CD14-positive monocyte (primary cell): ENCODE results near the gene CSF2. TPM values are rescaled to one million over a fixed set of nuclear protein-coding genes. Genes with fewer than 3 reads are reported as not detected.
"Not testable (repeated sequence)": the region's sequence is repeated elsewhere in the genome, so short reads cannot be mapped to it uniquely, and the experiment has no call there.

Experiments used
- DNase-seq, 3 donors: peaks; one replicate each; pipeline ENCODE4 v3.0.0-alpha.2; 2011 to 2022
- H2AFZ ChIP-seq: 2 replicates; pipeline ENCODE4 v1.6.0; 2012; ENCODE audit warnings: mild to moderate bottlenecking, low read depth, low read length, inconsistent platforms; ENCODE audit not compliant: insufficient read depth, poor library complexity, severe bottlenecking
- H3K27ac ChIP-seq, 2 donors: 1 replicate in 1 of 2; 2 replicates in 1 of 2; pipeline ENCODE4 v1.5.1; 2012 to 2013; ENCODE audit warnings: low read length in 2 of 2, control low read depth in 1 of 2, inconsistent platforms in 1 of 2, low read depth in 1 of 2, mild to moderate bottlenecking in 1 of 2
- H3K27me3 ChIP-seq, 2 donors: one replicate each; pipeline versions ENCODE4 v1.6.0 to v1.6.1; 2011 to 2013; ENCODE audit warnings: low read length in 2 of 2; ENCODE audit not compliant: control insufficient read depth in 2 of 2, insufficient read depth in 2 of 2
- H3K36me3 ChIP-seq, 2 donors: replicated peaks in 1 of 2; 1 replicate in 1 of 2; 2 replicates in 1 of 2; pipeline versions ENCODE4 v1.5.1 to v1.6.1; 2012 to 2013; ENCODE audit warnings: low read length in 2 of 2, control low read depth in 1 of 2, inconsistent platforms in 1 of 2, mild to moderate bottlenecking in 1 of 2; ENCODE audit not compliant: insufficient read depth in 2 of 2, control insufficient read depth in 1 of 2
- H3K4me1 ChIP-seq, 2 donors: 1 replicate in 1 of 2; 2 replicates in 1 of 2; pipeline versions ENCODE4 v1.5.1 to v1.6.1; 2012 to 2013; ENCODE audit warnings: low read length in 2 of 2, control low read depth in 1 of 2, inconsistent platforms in 1 of 2, mild to moderate bottlenecking in 1 of 2, moderate library complexity in 1 of 2; ENCODE audit not compliant: insufficient read depth in 2 of 2, control insufficient read depth in 1 of 2
- H3K4me2 ChIP-seq: replicated peaks from 2 replicates; pipeline ENCODE3; 2012; ENCODE audit warnings: low read length, moderate library complexity, mild to moderate bottlenecking; ENCODE audit not compliant: poor library complexity, severe bottlenecking; ENCODE audit errors: extremely low read depth
- H3K4me3 ChIP-seq, 3 experiments: fragments of 200-600 bp in 1 of 3; sonication (generic) in 1 of 3; replicated peaks in 1 of 3; 1 replicate in 2 of 3; 2 replicates in 1 of 3; pipeline ENCODE4 v1.5.1; 2011 to 2013; ENCODE audit warnings: low read length in 3 of 3, mild to moderate bottlenecking in 3 of 3, control low read depth in 2 of 3, low read depth in 2 of 3, inconsistent platforms in 1 of 3, moderate library complexity in 1 of 3
- H3K79me2 ChIP-seq: 2 replicates; pipeline ENCODE4 v1.6.0; 2012; ENCODE audit warnings: mild to moderate bottlenecking, control low read depth, inconsistent platforms, low read length, moderate library complexity; ENCODE audit not compliant: insufficient read depth
- H3K9ac ChIP-seq: 2 replicates; pipeline ENCODE4 v1.6.0; 2017; ENCODE audit warnings: low read length, mild to moderate bottlenecking; ENCODE audit not compliant: insufficient read depth, poor library complexity, severe bottlenecking
- H3K9me3 ChIP-seq, 2 donors: replicated peaks in 1 of 2; 1 replicate in 1 of 2; 2 replicates in 1 of 2; pipeline versions ENCODE4 v1.5.1 to v1.6.1; 2012 to 2013; ENCODE audit warnings: low read length in 2 of 2, control low read depth in 1 of 2; ENCODE audit not compliant: control insufficient read depth in 1 of 2, insufficient read depth in 1 of 2
- H4K20me1 ChIP-seq: 2 replicates; pipeline ENCODE4 v1.6.0; 2012; ENCODE audit warnings: mild to moderate bottlenecking, low read length, control low read depth, moderate library complexity; ENCODE audit not compliant: insufficient read depth
- H3K27ac Mint-ChIP-seq, 7 donors: one replicate each; pipeline ENCODE4 v1.8.0; 2020; ENCODE audit warnings: mild to moderate bottlenecking in 7 of 7, mixed read lengths in 7 of 7, moderate library complexity in 6 of 7, inconsistent platforms in 2 of 7
- H3K27me3 Mint-ChIP-seq, 3 donors: one replicate each; pipeline ENCODE4 v1.8.0; 2021 to 2022; ENCODE audit warnings: low read depth in 3 of 3, mild to moderate bottlenecking in 3 of 3, mixed read lengths in 3 of 3, moderate library complexity in 3 of 3, inconsistent platforms in 1 of 3
- H3K36me3 Mint-ChIP-seq, 2 donors: one replicate each; pipeline ENCODE4 v1.8.0; 2020; ENCODE audit warnings: mixed read lengths in 2 of 2, inconsistent platforms in 1 of 2, mild to moderate bottlenecking in 1 of 2
- H3K4me1 Mint-ChIP-seq: one replicate; pipeline ENCODE4 v1.8.0; 2020; ENCODE audit warnings: mild to moderate bottlenecking, mixed read lengths
- H3K4me3 Mint-ChIP-seq, 2 donors: one replicate each; pipeline ENCODE4 v1.8.0; 2020; ENCODE audit warnings: mild to moderate bottlenecking in 2 of 2, mixed read lengths in 2 of 2, moderate library complexity in 1 of 2
- H3K9me3 Mint-ChIP-seq, 7 donors: one replicate each; pipeline ENCODE4 v1.8.0; 2020 to 2022; ENCODE audit warnings: mixed read lengths in 7 of 7, mild to moderate bottlenecking in 6 of 7, moderate library complexity in 6 of 7, inconsistent platforms in 2 of 7
- WGBS: methylation state at CpG from one replicate; pipeline ENCODE4 v1.1.5; 2013; ENCODE audit warnings: missing lambda C conversion rate; ENCODE audit not compliant: insufficient coverage; 5-methylcytosine and 5-hydroxymethylcytosine counted together
- intact Hi-C, 2 donors: fragments of 100-400 bp; cut with micrococcal nuclease; formaldehyde crosslinking; loops; one replicate each; pipeline versions ENCODE4 v1.15.0 to v1.15.1; 2023
- polyA plus RNA-seq, 3 donors: library from polyadenylated mRNA; depleted of rRNA in 1 of 3; unstranded in 2 of 3; stranded (reverse) in 1 of 3; fragments of 300-500 nt in 2 of 3; fragments of >200 nt in 1 of 3; fragmentation: Illumina TruSeq in 2 of 3; gene quantifications; 1 replicate in 2 of 3; 2 replicates in 1 of 3; pipeline ENCODE4 v1.2.3, GENCODE V29; 2012 to 2021
- TF ChIP-seq, protein P1 (sequence below): fragments of 200-600 bp; IDR thresholded peaks from one replicate; pipeline ENCODE4 v1.8.0; 2022; ENCODE audit warnings: antibody characterized with exemption, mild to moderate bottlenecking

Gene CSF2
- polyA plus RNA-seq, 3 donors = not detected

DNA sequence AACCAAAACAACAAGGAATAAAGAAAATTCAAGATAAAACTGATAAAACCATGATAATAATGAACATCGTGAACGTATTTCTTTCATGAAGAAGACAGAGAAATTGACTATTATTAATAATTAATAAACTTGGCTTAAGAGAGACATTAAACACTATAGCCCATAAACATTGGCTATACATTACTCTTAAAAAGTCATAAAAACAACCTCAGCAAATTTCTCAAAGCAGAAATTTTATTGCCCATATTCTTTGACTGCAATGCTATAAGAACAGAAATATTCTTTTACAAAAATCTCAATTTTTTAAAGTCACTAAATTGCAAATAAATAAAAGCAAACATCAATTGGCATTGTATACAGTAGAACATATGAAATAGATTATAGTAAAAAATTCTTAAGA, 42.5 kb downstream of the CSF2 start:
- Mint-ChIP-seq H3K36me3 (peaks cover 0 to 3% of the 10 kb centered on the region in 2 donors), H3K27ac (no peak overlapping the region), H3K4me1 (peaks cover 36% of the 10 kb centered on the region), H3K27me3 (peaks cover 6 to 21% (median 9%) of the 10 kb centered on the region in 3 donors), H3K4me3 (no peak overlapping the region), H3K9me3 (peaks cover 2 to 9% (median 4%) of the 10 kb centered on the region in 7 donors)
- intact Hi-C loops = no loop called here
- DNase-seq = no peak
- H3K9ac ChIP-seq = no peak overlapping the region
- WGBS = no CpG with 5 or more reads among the region's 2 CpGs
- H3K79me2 ChIP-seq = no peaks in the 10 kb centered on the region
- H2AFZ ChIP-seq = no peak overlapping the region
- no peak overlapping the region for H3K27ac ChIP-seq
- no peak overlapping the region for H3K4me2 ChIP-seq
- TF ChIP-seq, protein P1, sequence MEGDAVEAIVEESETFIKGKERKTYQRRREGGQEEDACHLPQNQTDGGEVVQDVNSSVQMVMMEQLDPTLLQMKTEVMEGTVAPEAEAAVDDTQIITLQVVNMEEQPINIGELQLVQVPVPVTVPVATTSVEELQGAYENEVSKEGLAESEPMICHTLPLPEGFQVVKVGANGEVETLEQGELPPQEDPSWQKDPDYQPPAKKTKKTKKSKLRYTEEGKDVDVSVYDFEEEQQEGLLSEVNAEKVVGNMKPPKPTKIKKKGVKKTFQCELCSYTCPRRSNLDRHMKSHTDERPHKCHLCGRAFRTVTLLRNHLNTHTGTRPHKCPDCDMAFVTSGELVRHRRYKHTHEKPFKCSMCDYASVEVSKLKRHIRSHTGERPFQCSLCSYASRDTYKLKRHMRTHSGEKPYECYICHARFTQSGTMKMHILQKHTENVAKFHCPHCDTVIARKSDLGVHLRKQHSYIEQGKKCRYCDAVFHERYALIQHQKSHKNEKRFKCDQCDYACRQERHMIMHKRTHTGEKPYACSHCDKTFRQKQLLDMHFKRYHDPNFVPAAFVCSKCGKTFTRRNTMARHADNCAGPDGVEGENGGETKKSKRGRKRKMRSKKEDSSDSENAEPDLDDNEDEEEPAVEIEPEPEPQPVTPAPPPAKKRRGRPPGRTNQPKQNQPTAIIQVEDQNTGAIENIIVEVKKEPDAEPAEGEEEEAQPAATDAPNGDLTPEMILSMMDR = no peak
- H4K20me1 ChIP-seq = no peaks in the 10 kb centered on the region
- peaks cover 17 to 24% of the 10 kb centered on the region in 2 donors for H3K4me1 ChIP-seq
- no peaks in the 10 kb centered on the region for H3K27me3 ChIP-seq
- no peaks in the 10 kb centered on the region for H3K36me3 ChIP-seq
- no peak overlapping the region for H3K4me3 ChIP-seq
- peaks cover 0 to 4% of the 10 kb centered on the region in 2 donors for H3K9me3 ChIP-seq

DNA sequence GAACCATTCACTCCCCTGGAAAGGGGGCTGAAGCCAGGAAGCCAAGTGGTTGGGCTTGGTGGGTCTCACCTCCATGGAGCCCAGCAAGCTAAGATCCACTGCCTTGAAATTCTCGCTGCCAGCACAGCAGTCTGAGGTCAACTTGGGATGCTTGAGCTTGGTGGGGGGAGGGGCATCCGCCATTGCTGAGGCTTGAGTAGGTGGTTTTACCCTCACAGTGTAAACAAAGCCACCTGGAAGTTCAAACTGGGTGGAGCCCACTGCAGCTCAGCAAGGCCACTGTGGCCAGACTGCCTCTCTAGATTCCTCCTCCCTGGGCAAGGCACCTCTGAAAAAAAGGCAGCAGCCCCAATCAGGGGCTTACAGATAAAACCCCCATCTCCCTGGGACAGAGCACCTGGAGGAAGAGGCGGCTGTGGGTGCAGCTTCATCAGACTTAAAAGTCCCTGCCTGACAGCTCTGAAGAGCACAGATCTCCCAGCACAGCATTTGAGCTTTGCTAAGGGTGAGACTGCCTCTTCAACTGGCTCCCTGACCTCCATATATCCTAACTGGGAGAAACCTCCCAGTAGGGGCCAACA, 43.4 kb downstream of the CSF2 start:
- intact Hi-C loops = not testable (repeated sequence)

DNA sequence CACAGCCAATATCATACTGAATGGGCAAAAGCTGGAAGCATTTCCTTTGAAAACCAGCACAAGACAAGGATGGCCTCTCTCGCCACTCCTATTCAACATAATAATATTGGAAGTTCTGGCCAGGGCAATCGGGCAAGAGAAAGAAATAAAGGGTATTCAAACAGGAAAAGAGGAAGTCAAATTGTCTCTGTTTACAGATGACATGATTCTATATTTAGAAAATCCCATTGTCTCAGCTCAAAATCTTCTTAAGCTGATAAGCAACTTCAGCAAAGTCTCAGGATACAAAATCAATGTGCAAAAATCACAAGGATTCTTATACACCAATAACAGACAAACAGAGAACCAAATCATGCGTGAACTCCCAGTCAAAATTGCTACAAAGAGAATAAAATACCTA, 47.1 kb downstream of the CSF2 start:
- intact Hi-C loops, H3K4me3 ChIP-seq, H3K27me3 ChIP-seq, H4K20me1 ChIP-seq, H3K79me2 ChIP-seq, H3K4me2 ChIP-seq, H3K27ac Mint-ChIP-seq, H3K9me3 ChIP-seq, H3K27ac ChIP-seq, H3K36me3 Mint-ChIP-seq, DNase-seq, H3K4me3 Mint-ChIP-seq, H2AFZ ChIP-seq, H3K9me3 Mint-ChIP-seq, H3K9ac ChIP-seq, H3K36me3 ChIP-seq, H3K4me1 ChIP-seq: not testable (repeated sequence)
- Mint-ChIP-seq H3K4me1 (peaks cover 13% of the 10 kb centered on the region), H3K27me3 (peaks cover 0 to 18% (median 5%) of the 10 kb centered on the region in 3 donors)
- no CpG with 5 or more reads among the region's 3 CpGs for WGBS

More for the DNA sequence above, 43.4 kb downstream of the CSF2 start:
- H2AFZ ChIP-seq, H3K9me3 ChIP-seq, H3K27ac Mint-ChIP-seq, H3K36me3 ChIP-seq, DNase-seq, H3K27ac ChIP-seq, H4K20me1 ChIP-seq, H3K4me2 ChIP-seq, H3K36me3 Mint-ChIP-seq, H3K9ac ChIP-seq, H3K4me3 ChIP-seq, H3K27me3 ChIP-seq, H3K79me2 ChIP-seq: not testable (repeated sequence)
- WGBS = 100% methylated on average over 1 of the region's 3 CpGs
- Mint-ChIP-seq H3K4me3 (peak overlapping the region in 1 of 2 donors; percentile 21), H3K4me1 (peaks cover 36% of the 10 kb centered on the region), H3K27me3 (peaks cover 6 to 24% (median 9%) of the 10 kb centered on the region in 3 donors), H3K9me3 (peaks cover 2 to 10% (median 4%) of the 10 kb centered on the region in 7 donors)
- peaks cover 17 to 24% of the 10 kb centered on the region in 2 donors for H3K4me1 ChIP-seq

DNA sequence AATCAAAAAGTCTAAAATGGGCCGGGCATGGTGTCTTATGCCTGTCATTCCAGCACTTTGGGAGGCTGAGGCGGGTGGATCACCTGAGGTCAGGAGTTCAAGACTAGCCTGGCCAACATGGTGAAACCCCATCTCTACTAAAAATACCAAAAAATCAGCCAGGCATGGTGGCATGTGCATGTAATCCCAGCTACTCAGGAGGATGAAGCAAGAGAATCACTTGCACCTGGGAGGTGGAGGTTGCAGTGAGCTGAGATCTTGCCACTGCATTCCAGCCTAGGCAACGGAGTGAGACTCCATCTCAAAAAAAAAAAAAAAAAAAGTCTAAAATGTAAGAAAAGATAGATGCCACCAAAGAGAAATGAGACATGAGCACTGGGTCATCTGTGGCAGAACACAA, 49.4 kb downstream of the CSF2 start:
- H3K4me3 ChIP-seq, H3K9ac ChIP-seq, DNase-seq, H3K79me2 ChIP-seq, intact Hi-C loops, H3K36me3 Mint-ChIP-seq, H3K27me3 ChIP-seq, H3K27ac ChIP-seq, H3K27ac Mint-ChIP-seq, H3K36me3 ChIP-seq, H4K20me1 ChIP-seq, H3K4me3 Mint-ChIP-seq, H2AFZ ChIP-seq, H3K9me3 ChIP-seq, H3K4me1 Mint-ChIP-seq, H3K4me1 ChIP-seq, H3K4me2 ChIP-seq: not testable (repeated sequence)
- Mint-ChIP-seq H3K9me3 (peaks cover 4 to 12% (median 8%) of the 10 kb centered on the region in 7 donors), H3K27me3 (peaks cover 3 to 14% (median 4%) of the 10 kb centered on the region in 3 donors)
- WGBS = 100% methylated on average over 2 of the region's 3 CpGs
